ENCODE data around the gene TGM5.

DNA sequence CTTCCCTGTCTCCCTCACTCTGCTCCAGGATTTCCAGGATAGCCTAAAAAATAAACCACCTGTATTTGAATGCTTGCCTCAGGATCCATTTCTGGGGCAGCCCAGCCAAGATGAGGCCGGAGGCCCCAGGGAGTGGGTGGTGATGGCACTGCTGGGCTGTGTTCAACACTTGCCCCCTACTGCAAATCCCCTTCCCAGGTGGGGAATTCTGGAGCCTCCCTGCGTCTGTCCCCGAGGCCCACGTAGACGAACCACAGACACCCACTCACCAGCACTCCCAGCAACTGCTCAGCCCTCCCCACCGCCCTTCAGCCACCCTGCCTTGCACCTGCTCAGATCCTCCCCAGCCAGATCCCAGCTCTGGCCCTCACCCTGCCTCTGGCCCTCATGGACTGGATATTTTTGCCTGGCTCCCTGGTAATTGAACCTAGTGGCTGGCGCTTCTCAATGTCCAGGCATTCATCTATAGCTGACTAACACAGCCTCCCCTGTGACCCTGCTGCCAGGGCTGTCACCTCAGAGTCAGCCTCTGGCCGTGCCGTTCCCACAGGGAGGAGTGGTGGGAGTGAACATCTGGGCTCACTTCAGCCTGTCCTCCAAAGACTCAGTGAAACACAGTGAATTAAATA is 28.8 kb downstream of the TGM5 start:
- TF ChIP-seq, protein P1, sequence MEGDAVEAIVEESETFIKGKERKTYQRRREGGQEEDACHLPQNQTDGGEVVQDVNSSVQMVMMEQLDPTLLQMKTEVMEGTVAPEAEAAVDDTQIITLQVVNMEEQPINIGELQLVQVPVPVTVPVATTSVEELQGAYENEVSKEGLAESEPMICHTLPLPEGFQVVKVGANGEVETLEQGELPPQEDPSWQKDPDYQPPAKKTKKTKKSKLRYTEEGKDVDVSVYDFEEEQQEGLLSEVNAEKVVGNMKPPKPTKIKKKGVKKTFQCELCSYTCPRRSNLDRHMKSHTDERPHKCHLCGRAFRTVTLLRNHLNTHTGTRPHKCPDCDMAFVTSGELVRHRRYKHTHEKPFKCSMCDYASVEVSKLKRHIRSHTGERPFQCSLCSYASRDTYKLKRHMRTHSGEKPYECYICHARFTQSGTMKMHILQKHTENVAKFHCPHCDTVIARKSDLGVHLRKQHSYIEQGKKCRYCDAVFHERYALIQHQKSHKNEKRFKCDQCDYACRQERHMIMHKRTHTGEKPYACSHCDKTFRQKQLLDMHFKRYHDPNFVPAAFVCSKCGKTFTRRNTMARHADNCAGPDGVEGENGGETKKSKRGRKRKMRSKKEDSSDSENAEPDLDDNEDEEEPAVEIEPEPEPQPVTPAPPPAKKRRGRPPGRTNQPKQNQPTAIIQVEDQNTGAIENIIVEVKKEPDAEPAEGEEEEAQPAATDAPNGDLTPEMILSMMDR (IDR thresholded peaks at IDR 0.05) = no peak
- no peak for TF ChIP-seq POLR2A (IDR thresholded peaks at IDR 0.05)

Data from transverse colon (tissue), 3 donors.